Endothelial cell of umbilical vein (primary cell): ENCODE measurements around the gene HSPG2.
A peak's percentile ranks its signal among the peaks of the same experiment; 100 is the strongest.

Source experiments
- CTCF ChIP-seq, 2 donors: IDR thresholded peaks; 1 replicate in 1 of 2; 2 replicates in 1 of 2; pipeline ENCODE4 v1.5.1; 2011; ENCODE audit warnings: low read length in 2 of 2, mild to moderate bottlenecking in 2 of 2, moderate library complexity in 2 of 2, control low read depth in 1 of 2, inconsistent platforms in 1 of 2, low read depth in 1 of 2; ENCODE audit not compliant: insufficient read depth in 1 of 2; ENCODE audit errors: extremely low read depth in 1 of 2
- EZH2 ChIP-seq: IDR thresholded peaks from 2 replicates; pipeline ENCODE4 v1.6.1; 2012; ENCODE audit warnings: borderline replicate concordance, low read depth, mild to moderate bottlenecking, moderate library complexity, low read length, inconsistent platforms; ENCODE audit not compliant: severe bottlenecking
- FOS ChIP-seq: IDR thresholded peaks from 2 replicates; pipeline ENCODE4 v1.6.1; 2011; ENCODE audit warnings: mild to moderate bottlenecking, low read length, moderate library complexity, borderline replicate concordance; ENCODE audit not compliant: insufficient read depth
- GATA2 ChIP-seq: IDR thresholded peaks from 2 replicates; pipeline ENCODE4 v1.7.0; 2011; ENCODE audit warnings: low read depth, mild to moderate bottlenecking, moderate library complexity, mixed read lengths, low read length; ENCODE audit not compliant: insufficient read length, insufficient read depth
- JUN ChIP-seq: IDR thresholded peaks from 2 replicates; pipeline ENCODE4 v1.6.1; 2011; ENCODE audit warnings: borderline replicate concordance, low read depth; ENCODE audit not compliant: insufficient read length, insufficient read depth
- MAX ChIP-seq: IDR thresholded peaks from 2 replicates; pipeline ENCODE4 v1.6.1; 2011; ENCODE audit not compliant: insufficient read depth, insufficient read length
- POLR2A ChIP-seq: IDR thresholded peaks from 2 replicates; pipeline ENCODE4 v1.6.1; 2012; ENCODE audit warnings: low read depth, mild to moderate bottlenecking, control low read depth, low read length
- POLR2AphosphoS5 ChIP-seq: IDR thresholded peaks from 2 replicates; pipeline ENCODE4 v1.6.1; 2012; ENCODE audit warnings: low read depth, mild to moderate bottlenecking, control low read depth, low read length, moderate library complexity; ENCODE audit not compliant: insufficient read depth

GRCh38 chr1:21878840-21879478 is 58.2 kb downstream of the HSPG2 start:
- TF ChIP-seq CTCF (IDR thresholded peaks at IDR 0.05; ENCODE audit: extremely low read depth in 1 of 2, insufficient read depth in 1 of 2, low read depth in 1 of 2, low read length in 2 of 2) (no peak), POLR2A (peak; percentile 57), EZH2 (no peak), POLR2AphosphoS5 (peak; percentile 70), FOS (no peak), MAX (no peak), GATA2 (no peak), JUN (no peak)
